ENCODE measurements around the gene TGFBR3. TPM values are rescaled to one million over a fixed set of nuclear protein-coding genes. Genes with fewer than 3 reads are reported as not detected.
A peak's percentile ranks its signal among the peaks of the same experiment; 100 is the strongest.

Gene TGFBR3
- total and polyA plus RNA-seq, 2 of the 8 experiments (the other 6 are each of a cell fraction or from before 2014, with no cell fraction given) = 2.0 to 6.1 TPM

- Histone ChIP-seq H2BK15ac (ENCODE audit: low read length) (no peak overlapping the region), H4K20me1 (replicated peaks in 1 of 2; ENCODE audit: control insufficient read depth in 1 of 2, insufficient read depth in 2 of 2, low read length in 2 of 2) (no peaks in the 10 kb centered on the region), H2AFZ (ENCODE audit: low read length) (peak overlapping the region; percentile 24; the same call in 1 of the 2 replicates), H3K56ac (replicated peaks; ENCODE audit: insufficient read length, low read depth, low read length) (no peak overlapping the region), H4K8ac (ENCODE audit: extremely low read depth, insufficient read depth, low read length) (no peak overlapping the region), H3K4me1 (replicated peaks in 1 of 4; ENCODE audit: control insufficient read depth in 3 of 4, insufficient read depth in 4 of 4, low read length in 3 of 4) (peaks cover 0 to 5% (median 1%) of the 10 kb centered on the region in 4 experiments; a peak in 1 of 7 replicates), H3K79me1 (ENCODE audit: low read depth, low read length) (no peaks in the 10 kb centered on the region), H3K36me3 (ENCODE audit: control insufficient read depth in 2 of 4, insufficient read depth in 4 of 4, low read length in 3 of 4) (no peaks in the 10 kb centered on the region), H3K4me2 (ENCODE audit: insufficient read depth in 1 of 2, low read depth in 2 of 2, low read length in 2 of 2) (no peak overlapping the region), H3K4ac (replicated peaks; ENCODE audit: insufficient read length, low read depth, low read length) (no peak overlapping the region), H2BK5ac (ENCODE audit: low read depth, low read length) (no peak overlapping the region; the same call in 1 of the 2 replicates), H3K14ac (ENCODE audit: insufficient read length) (no peak overlapping the region), H3K23me2 (ENCODE audit: low read depth, low read length) (no peaks in the 10 kb centered on the region), H4K5ac (ENCODE audit: insufficient read length, low read depth, low read length) (no peak overlapping the region), H2BK120ac (replicated peaks; ENCODE audit: low read depth, low read length) (no peak overlapping the region), H3K23ac (ENCODE audit: insufficient read length) (no peak overlapping the region), H3K79me2 (ENCODE audit: control insufficient read depth in 1 of 2, insufficient read depth in 2 of 2, low read length in 2 of 2) (no peaks in the 10 kb centered on the region), H3K27me3 (replicated peaks in 1 of 4; ENCODE audit: control insufficient read depth in 3 of 4, extremely low read depth in 1 of 4, insufficient read depth in 3 of 4, low read length in 3 of 4) (no peaks in the 10 kb centered on the region), H3K9me3 (ENCODE audit: insufficient read depth in 2 of 2, low read depth in 1 of 2, low read length in 1 of 2) (no peaks in the 10 kb centered on the region), H3K9ac (replicated peaks in 1 of 4; ENCODE audit: extremely low read depth in 1 of 4, low read depth in 3 of 4, low read length in 3 of 4) (no peak overlapping the region), H2AK5ac (ENCODE audit: low read depth, low read length) (no peak overlapping the region), H2BK20ac (ENCODE audit: low read length) (no peak overlapping the region), H3K27ac (ENCODE audit: low read depth, low read length) (no peak overlapping the region), H4K91ac (replicated peaks; ENCODE audit: insufficient read length, low read length) (no peak overlapping the region), H2BK12ac (ENCODE audit: low read depth, low read length) (no peak overlapping the region), H3K18ac (ENCODE audit: extremely low read depth, low read length) (no peak overlapping the region), H3K4me3 (ENCODE audit: extremely low read depth in 1 of 4, insufficient read depth in 2 of 4, low read depth in 3 of 4, low read length in 4 of 4) (no peak overlapping the region)
- 84% methylated on average over 8 of the region's 8 CpGs; no CpG with 5 or more reads in 1 of the 2 experiments for WGBS, 2 experiments (ENCODE audit: extremely low coverage in 1 of 2, insufficient coverage in 1 of 2, insufficient read length in 1 of 2, insufficient replicate concordance in 2 of 2, low coverage in 1 of 2, low lambda C conversion rate in 2 of 2, missing lambda C conversion rate in 1 of 2)
- CTCF ChIA-PET (ENCODE audit: partially characterized antibody) = interaction anchor here (1.5 kb wide), 1 partner anchor 13 kb away, joined by 4 read pairs; no protein-coding TSS in a partner anchor
- POLR2A ChIA-PET (ENCODE audit: partially characterized antibody) = no interaction called here
- TF ChIP-seq GTF2F1 (IDR thresholded peaks at IDR 0.05; ENCODE audit: borderline replicate concordance, low read depth, low read length) = no peak
- TF ChIP-seq RNF2 (IDR thresholded peaks at IDR 0.05; ENCODE audit: borderline replicate concordance, low read depth, low read length, missing control alignments, poor library complexity, severe bottlenecking) = no peak
- no peak for TF ChIP-seq TEAD4 (IDR thresholded peaks at IDR 0.05; ENCODE audit: low read depth, low read length)
- TF ChIP-seq BCL11A (IDR thresholded peaks at IDR 0.05; ENCODE audit: low read depth in 2 of 2, low read length in 2 of 2) = no peak
- TF ChIP-seq CBX8 (IDR thresholded peaks at IDR 0.05; ENCODE audit: borderline replicate concordance, low read depth, low read length) = no peak
- TF ChIP-seq E2F6 (IDR thresholded peaks at IDR 0.05) = no peak
- TF ChIP-seq YY1 (IDR thresholded peaks at IDR 0.05; ENCODE audit: low read depth, low read length) = no peak
- TF ChIP-seq BACH1 (IDR thresholded peaks at IDR 0.05; ENCODE audit: low read length) = no peak
- no peak for DNase-seq (ENCODE audit: low read depth in 1 of 2, low spot score in 2 of 2)
- no peak for FAIRE-seq
These were observed 248.4 kb downstream of the TGFBR3 start for GRCh38 chr1:91637539-91637994.

Data from H1 (cell line).